Neuronal stem cell (in vitro differentiated cells): ENCODE measurements around the gene ARHGAP33.

Experiments used
- DNase-seq: peaks from one replicate; pipeline ENCODE4 v3.0.0-alpha.2; 2013; ENCODE audit warnings: low spot score
- H2AFZ ChIP-seq: one replicate; pipeline ENCODE4 v1.6.1; 2013; ENCODE audit warnings: mild to moderate bottlenecking, low read length, inconsistent platforms
- H2AK5ac ChIP-seq: 2 replicates; pipeline ENCODE4 v1.6.1; 2013; ENCODE audit warnings: low read depth, mild to moderate bottlenecking, inconsistent platforms, low read length, moderate library complexity, mixed read lengths
- H2BK120ac ChIP-seq: 2 replicates; pipeline ENCODE4 v1.6.1; 2013; ENCODE audit warnings: low read depth, mild to moderate bottlenecking, inconsistent platforms, low read length, moderate library complexity, mixed read lengths
- H2BK12ac ChIP-seq: one replicate; pipeline ENCODE4 v1.6.1; 2013; ENCODE audit warnings: low read length, inconsistent platforms
- H2BK15ac ChIP-seq: 2 replicates; pipeline ENCODE4 v1.6.1; 2013; ENCODE audit warnings: mild to moderate bottlenecking, low read length, inconsistent platforms, mixed read lengths
- H2BK5ac ChIP-seq: one replicate; pipeline ENCODE4 v1.6.1; 2013; ENCODE audit warnings: inconsistent platforms, mild to moderate bottlenecking, low read length, moderate library complexity
- H3K14ac ChIP-seq: one replicate; pipeline ENCODE4 v1.6.1; 2013; ENCODE audit warnings: low read length, inconsistent platforms
- H3K18ac ChIP-seq: 2 replicates; pipeline ENCODE4 v1.6.1; 2013; ENCODE audit warnings: low read length, inconsistent platforms
- H3K23ac ChIP-seq: 2 replicates; pipeline ENCODE4 v1.6.1; 2013; ENCODE audit warnings: low read depth, mild to moderate bottlenecking, mixed read lengths, low read length, inconsistent platforms; ENCODE audit not compliant: poor library complexity
- H3K27ac ChIP-seq: replicated peaks from 3 replicates; pipeline ENCODE4 v1.5.1; 2013; ENCODE audit warnings: low read length, inconsistent platforms
- H3K27me3 ChIP-seq, 3 experiments: 2 replicates each; pipeline ENCODE4 v1.6.1; 2013; ENCODE audit warnings: low read length in 3 of 3, mild to moderate bottlenecking in 2 of 3, inconsistent platforms in 1 of 3, low read depth in 1 of 3, mixed read lengths in 1 of 3, moderate library complexity in 1 of 3; ENCODE audit not compliant: control insufficient read depth in 3 of 3, insufficient read depth in 3 of 3
- H3K36me3 ChIP-seq, 2 donors: replicated peaks in 1 of 2; 2 replicates each; pipeline ENCODE4 v1.6.1; 2013; ENCODE audit warnings: low read length in 2 of 2; ENCODE audit not compliant: control insufficient read depth in 2 of 2, insufficient read depth in 2 of 2
- H3K4ac ChIP-seq: 2 replicates; pipeline ENCODE4 v1.6.1; 2013; ENCODE audit warnings: inconsistent platforms, mild to moderate bottlenecking, low read length, moderate library complexity
- H3K4me1 ChIP-seq, 2 donors: 1 replicate in 1 of 2; 2 replicates in 1 of 2; pipeline ENCODE4 v1.6.1; 2013; ENCODE audit warnings: low read length in 2 of 2, low read depth in 1 of 2; ENCODE audit not compliant: control insufficient read depth in 2 of 2, insufficient read depth in 1 of 2
- H3K4me2 ChIP-seq: one replicate; pipeline ENCODE4 v1.6.1; 2013; ENCODE audit warnings: mild to moderate bottlenecking, low read length, inconsistent platforms; ENCODE audit not compliant: insufficient read depth, poor library complexity, severe bottlenecking
- H3K4me3 ChIP-seq, 2 donors: 2 replicates each; pipeline ENCODE4 v1.5.1; 2013; ENCODE audit warnings: low read length in 2 of 2, mild to moderate bottlenecking in 2 of 2, inconsistent platforms in 1 of 2, moderate library complexity in 1 of 2
- H3K79me1 ChIP-seq: one replicate; pipeline ENCODE4 v1.6.1; 2013; ENCODE audit warnings: low read depth, mild to moderate bottlenecking, inconsistent platforms, low read length, moderate library complexity
- H3K9ac ChIP-seq: one replicate; pipeline ENCODE4 v1.6.1; 2013; ENCODE audit warnings: mild to moderate bottlenecking, low read depth, low read length, inconsistent platforms; ENCODE audit not compliant: poor library complexity
- H3K9me3 ChIP-seq, 2 donors: replicated peaks in 1 of 2; 2 replicates each; pipeline versions ENCODE3 to v1.6.1; 2013; ENCODE audit warnings: low read length in 2 of 2, mild to moderate bottlenecking in 2 of 2, inconsistent platforms in 1 of 2, low read depth in 1 of 2, mixed read lengths in 1 of 2, moderate library complexity in 1 of 2; ENCODE audit not compliant: control insufficient read depth in 2 of 2, insufficient read depth in 1 of 2
- H4K8ac ChIP-seq: one replicate; pipeline ENCODE4 v1.6.1; 2013; ENCODE audit warnings: low read depth, mild to moderate bottlenecking, inconsistent platforms, low read length, moderate library complexity
- H4K91ac ChIP-seq: one replicate; pipeline ENCODE4 v1.6.1; 2013; ENCODE audit warnings: low read length, low read depth, mild to moderate bottlenecking, inconsistent platforms; ENCODE audit not compliant: poor library complexity
- WGBS, 2 donors: extraction: QIAGEN DNeasy Blood & Tissue Kit; methylation state at CpG; one replicate each; pipeline ENCODE4 v1.1.7; 2013; ENCODE audit warnings: missing lambda C conversion rate in 2 of 2, mixed read lengths in 1 of 2; ENCODE audit not compliant: insufficient read length in 2 of 2, insufficient replicate concordance in 1 of 2; ENCODE audit errors: extremely low coverage in 2 of 2; 5-methylcytosine and 5-hydroxymethylcytosine counted together

The ARHGAP33 gene

DNA sequence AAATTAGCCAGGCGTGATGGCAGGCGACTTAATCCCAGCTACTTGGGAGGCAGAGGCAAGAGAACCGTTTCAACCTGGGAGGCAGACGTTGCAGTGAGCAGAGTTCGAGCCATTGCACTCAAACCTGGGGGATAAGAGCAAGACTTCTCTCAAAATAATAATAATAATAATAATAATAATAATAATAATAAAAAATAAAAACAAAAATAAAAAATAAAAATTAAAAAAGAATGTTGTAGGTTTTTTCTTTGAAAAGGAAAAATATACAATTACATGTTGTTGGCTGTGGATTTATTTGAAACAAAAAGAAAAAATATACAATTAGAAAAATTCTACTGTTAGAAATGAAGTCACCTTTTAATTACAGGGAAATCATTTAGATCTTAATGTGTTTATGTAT is 48.8 kb downstream of the ARHGAP33 start:
- no peak overlapping the region for H3K14ac ChIP-seq
- no CpG with 5 or more reads among the region's 5 CpGs for WGBS, 2 donors
- H2AFZ ChIP-seq = no peak overlapping the region
- H3K9me3 ChIP-seq = no peaks in the 10 kb centered on the region
- no peak overlapping the region for H3K27ac ChIP-seq
- H3K4me2 ChIP-seq = no peak overlapping the region
- no peak overlapping the region for H2AK5ac ChIP-seq
- H2BK12ac ChIP-seq = no peak overlapping the region
- H2BK5ac ChIP-seq = no peak overlapping the region
- H2BK120ac ChIP-seq = no peak overlapping the region
- no peak for DNase-seq
- no peak overlapping the region for H3K4me3 ChIP-seq
- no peak overlapping the region for H2BK15ac ChIP-seq
- H3K18ac ChIP-seq = no peak overlapping the region
- H3K27me3 ChIP-seq = peaks cover 0 to 2% (median 0%) of the 10 kb centered on the region in 3 experiments
- no peak overlapping the region for H3K23ac ChIP-seq
- H3K9ac ChIP-seq = no peak overlapping the region
- H4K8ac ChIP-seq = no peak overlapping the region
- H3K4ac ChIP-seq = no peak overlapping the region
- H3K36me3 ChIP-seq = no peaks in the 10 kb centered on the region
- H3K79me1 ChIP-seq = no peaks in the 10 kb centered on the region
- H4K91ac ChIP-seq = no peak overlapping the region
- H3K4me1 ChIP-seq = peaks cover 0 to 3% of the 10 kb centered on the region in 2 donors

DNA sequence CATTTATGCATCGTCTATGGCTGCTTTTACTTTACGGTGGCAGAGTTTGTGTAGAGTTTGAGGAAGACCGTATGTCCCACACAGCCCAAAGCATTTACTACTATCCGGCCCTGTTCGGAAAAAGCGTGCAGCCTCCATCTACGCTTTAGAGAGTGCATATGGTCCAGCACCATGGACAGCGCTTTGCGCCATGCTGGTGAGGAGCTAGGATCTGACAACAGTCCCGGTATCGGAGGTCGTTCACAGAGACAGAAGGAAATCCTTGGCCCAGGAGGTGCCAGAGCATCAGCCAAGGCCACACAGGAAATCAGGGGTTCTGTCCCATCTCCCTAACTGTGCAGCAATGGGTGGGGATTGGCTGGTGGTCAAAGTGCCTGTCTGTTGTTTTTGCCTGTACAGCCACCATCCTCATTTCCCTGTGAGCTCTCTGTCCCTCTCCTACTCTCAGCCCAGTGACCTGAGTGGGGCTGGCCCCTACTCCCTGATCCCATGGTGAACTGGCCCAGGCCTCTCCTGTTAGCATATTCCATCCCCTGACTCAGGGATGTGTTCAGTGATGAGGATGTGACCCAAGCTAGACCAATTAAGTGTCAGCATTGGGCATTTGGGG is 53.4 kb downstream of the ARHGAP33 start:
- no peak overlapping the region for H2BK15ac ChIP-seq
- no peaks in the 10 kb centered on the region for H3K4me1 ChIP-seq
- H3K27ac ChIP-seq = no peak overlapping the region
- no peak overlapping the region for H4K8ac ChIP-seq
- no peak overlapping the region for H3K4me3 ChIP-seq
- H3K4ac ChIP-seq = no peak overlapping the region
- peaks cover 0 to 15% (median 2%) of the 10 kb centered on the region in 3 experiments for H3K27me3 ChIP-seq
- no peak overlapping the region for H3K18ac ChIP-seq
- H3K23ac ChIP-seq = no peak overlapping the region
- no peak overlapping the region for H2AFZ ChIP-seq
- H2BK120ac ChIP-seq = no peak overlapping the region
- H3K14ac ChIP-seq = no peak overlapping the region
- no peak overlapping the region for H2BK12ac ChIP-seq
- H3K4me2 ChIP-seq = no peak overlapping the region
- peak; percentile 86 for DNase-seq
- H2BK5ac ChIP-seq = no peak overlapping the region
- no peaks in the 10 kb centered on the region for H3K79me1 ChIP-seq
- H3K9ac ChIP-seq = no peak overlapping the region
- H4K91ac ChIP-seq = no peak overlapping the region
- no peaks in the 10 kb centered on the region for H3K36me3 ChIP-seq
- WGBS, 2 donors = no CpG with 5 or more reads among the region's 12 CpGs
- no peaks in the 10 kb centered on the region for H3K9me3 ChIP-seq
- H2AK5ac ChIP-seq = no peak overlapping the region

DNA sequence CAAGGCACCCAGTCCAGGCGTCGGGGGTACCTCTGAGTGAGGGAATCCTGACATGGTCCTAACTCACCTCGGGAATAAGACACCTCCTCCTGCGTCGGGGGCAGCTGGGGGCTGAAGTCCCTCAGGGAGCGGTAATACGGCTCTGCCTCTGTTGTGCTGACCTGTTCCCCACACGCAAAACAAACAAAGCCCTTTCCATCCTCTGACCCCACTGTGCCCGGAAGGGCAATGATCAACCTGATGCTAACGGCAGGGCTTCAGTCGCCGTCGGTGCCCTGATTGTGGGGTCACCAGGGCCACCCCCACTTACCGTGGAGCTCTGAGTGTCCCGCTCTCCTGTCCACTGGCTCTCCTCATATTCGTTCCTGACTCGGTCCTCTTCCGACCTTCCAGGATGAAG is 55.6 kb downstream of the ARHGAP33 start:
- no peaks in the 10 kb centered on the region for H3K4me1 ChIP-seq
- H4K91ac ChIP-seq = no peak overlapping the region
- no peaks in the 10 kb centered on the region for H3K36me3 ChIP-seq
- H3K27ac ChIP-seq = no peak overlapping the region
- no peak overlapping the region for H3K18ac ChIP-seq
- H3K4ac ChIP-seq = no peak overlapping the region
- no CpG with 5 or more reads among the region's 18 CpGs for WGBS, 2 donors
- no peak overlapping the region for H3K14ac ChIP-seq
- H2AFZ ChIP-seq = no peak overlapping the region
- no peaks in the 10 kb centered on the region for H3K9me3 ChIP-seq
- no peak overlapping the region for H4K8ac ChIP-seq
- H2BK15ac ChIP-seq = no peak overlapping the region
- H3K9ac ChIP-seq = no peak overlapping the region
- H2BK5ac ChIP-seq = no peak overlapping the region
- no peaks in the 10 kb centered on the region for H3K79me1 ChIP-seq
- no peak overlapping the region for H3K4me2 ChIP-seq
- no peak overlapping the region for H2AK5ac ChIP-seq
- no peak overlapping the region for H2BK12ac ChIP-seq
- DNase-seq = no peak
- H3K23ac ChIP-seq = no peak overlapping the region
- H3K27me3 ChIP-seq = peaks cover 0 to 25% (median 2%) of the 10 kb centered on the region in 3 experiments
- H3K4me3 ChIP-seq = peak overlapping the region in 1 of 2 donors; percentile 28
- no peak overlapping the region for H2BK120ac ChIP-seq

DNA sequence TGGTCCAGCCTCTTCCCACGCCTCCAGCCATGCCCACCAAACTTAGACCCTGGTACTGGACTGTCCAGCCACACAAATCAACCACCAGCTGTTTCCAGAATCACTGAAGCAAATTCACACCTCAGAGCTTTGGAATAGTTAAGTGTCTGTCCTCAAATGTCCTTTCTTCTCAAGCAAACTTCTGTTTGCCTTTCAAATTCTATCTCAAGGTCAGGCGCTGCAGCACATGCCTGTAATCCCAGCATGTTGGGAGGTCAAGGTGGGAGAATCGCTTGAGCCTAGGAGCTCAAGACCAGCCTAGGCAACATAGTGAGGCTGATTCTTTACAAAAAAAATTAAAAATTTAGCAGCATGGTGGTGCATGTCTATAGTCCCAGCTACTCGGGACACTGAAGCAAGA is 56.7 kb downstream of the ARHGAP33 start:
- H3K4me1 ChIP-seq = no peaks in the 10 kb centered on the region
- H4K8ac ChIP-seq = no peak overlapping the region
- H3K4me3 ChIP-seq = no peak overlapping the region
- no peak for DNase-seq
- H3K27ac ChIP-seq = no peak overlapping the region
- H3K4me2 ChIP-seq = no peak overlapping the region
- H2BK15ac ChIP-seq = no peak overlapping the region
- H2BK120ac ChIP-seq = no peak overlapping the region
- no peak overlapping the region for H2BK12ac ChIP-seq
- H3K9ac ChIP-seq = no peak overlapping the region
- no peaks in the 10 kb centered on the region for H3K9me3 ChIP-seq
- no peak overlapping the region for H2BK5ac ChIP-seq
- no peak overlapping the region for H3K4ac ChIP-seq
- H3K18ac ChIP-seq = no peak overlapping the region
- no peak overlapping the region for H3K14ac ChIP-seq
- WGBS, 2 donors = no CpG with 5 or more reads among the region's 4 CpGs
- no peak overlapping the region for H4K91ac ChIP-seq
- no peak overlapping the region for H3K23ac ChIP-seq
- no peak overlapping the region for H2AK5ac ChIP-seq
- H3K27me3 ChIP-seq = peaks cover 0 to 30% (median 0%) of the 10 kb centered on the region in 3 experiments
- H2AFZ ChIP-seq = no peak overlapping the region
- no peaks in the 10 kb centered on the region for H3K79me1 ChIP-seq
- H3K36me3 ChIP-seq = no peaks in the 10 kb centered on the region
